B cell (primary cell): ENCODE measurements around the gene CFAP74. TPM values are rescaled to one million over a fixed set of nuclear protein-coding genes. Genes with fewer than 3 reads are reported as not detected.

Experiments
- ATAC-seq: fragments of 200-7000 bp; cut with Tn5 transposase; one replicate; pipeline ENCODE4 v1.10.0; 2021; ENCODE audit warnings: low read depth, mild to moderate bottlenecking, moderate number of reproducible peaks, moderate library complexity
- CTCF ChIA-PET: fragments of 350-600 bp; sonication (Branson Sonifier 250); formaldehyde crosslinking; loops from one replicate; lab custom pipeline; 2021; ENCODE audit warnings: antibody characterized with exemption, inconsistent platforms; lab: Charles Lee
- POLR2A ChIA-PET: fragments of 350-600 bp; sonication (Branson Sonifier 250); formaldehyde crosslinking; loops from one replicate; lab custom pipeline; 2021; ENCODE audit warnings: antibody characterized with exemption; lab: Charles Lee
- DNase-seq: peaks from one replicate; pipeline ENCODE4 v3.0.0; 2013
- H2AFZ ChIP-seq: 2 replicates; pipeline ENCODE4 v1.6.1; 2012; ENCODE audit warnings: mild to moderate bottlenecking, low read depth, low read length; ENCODE audit not compliant: insufficient read depth, poor library complexity, severe bottlenecking
- H3K27ac ChIP-seq, 2 donors: 1 replicate in 1 of 2; 2 replicates in 1 of 2; pipeline ENCODE4 v1.5.1; 2012 to 2013; ENCODE audit warnings: low read length in 2 of 2, mild to moderate bottlenecking in 2 of 2, moderate library complexity in 1 of 2
- H3K27me3 ChIP-seq, 4 experiments: fragments of 200-600 bp in 1 of 4; sonication (generic) in 1 of 4; replicated peaks in 1 of 4; 1 replicate in 2 of 4; 2 replicates in 2 of 4; pipeline versions ENCODE4 v1.6.1 to v1.7.0; 2013 to 2016; ENCODE audit warnings: low read length in 3 of 4, mild to moderate bottlenecking in 2 of 4, mixed read lengths in 1 of 4, moderate library complexity in 1 of 4; ENCODE audit not compliant: insufficient read depth in 4 of 4, control insufficient read depth in 3 of 4; ENCODE audit errors: control extremely low read depth in 1 of 4
- H3K36me3 ChIP-seq, 2 experiments: replicated peaks in 1 of 2; 1 replicate in 1 of 2; 2 replicates in 1 of 2; pipeline versions ENCODE4 v1.6.1 to v1.7.1; 2013; ENCODE audit warnings: low read length in 1 of 2; ENCODE audit not compliant: insufficient read depth in 2 of 2, control insufficient read depth in 1 of 2; ENCODE audit errors: control extremely low read depth in 1 of 2, extremely low read depth in 1 of 2
- H3K4me1 ChIP-seq, 2 donors: fragments of 200-600 bp in 1 of 2; sonication (generic) in 1 of 2; 1 replicate in 1 of 2; 2 replicates in 1 of 2; pipeline versions ENCODE4 v1.5.1 to v1.6.1; 2013 to 2017; ENCODE audit warnings: low read length in 2 of 2; ENCODE audit not compliant: control insufficient read depth in 2 of 2, insufficient read depth in 2 of 2
- H3K4me2 ChIP-seq: replicated peaks from 2 replicates; pipeline ENCODE3; 2012; ENCODE audit warnings: mild to moderate bottlenecking, low read depth, low read length; ENCODE audit not compliant: poor library complexity, severe bottlenecking
- H3K4me3 ChIP-seq, 5 experiments: fragments of 200-600 bp in 1 of 5; sonication (generic) in 1 of 5; 1 replicate in 3 of 5; 2 replicates in 2 of 5; pipeline versions ENCODE4 v1.5.1 to v1.7.0; 2011 to 2016; ENCODE audit warnings: low read length in 4 of 5, mild to moderate bottlenecking in 4 of 5, low read depth in 2 of 5, control low read depth in 1 of 5, moderate library complexity in 1 of 5; ENCODE audit not compliant: insufficient read depth in 1 of 5; ENCODE audit errors: control extremely low read depth in 1 of 5, extremely low read depth in 1 of 5
- H3K79me2 ChIP-seq: fragments of 200-600 bp; sonication (generic); one replicate; pipeline ENCODE4 v1.6.0; 2016; ENCODE audit warnings: low read length; ENCODE audit not compliant: control insufficient read depth, insufficient read depth
- H3K9ac ChIP-seq: fragments of 200-600 bp; sonication (generic); 2 replicates; pipeline ENCODE4 v1.6.1; 2017; ENCODE audit warnings: mild to moderate bottlenecking, low read length, moderate library complexity
- H3K9me3 ChIP-seq, 3 donors: one replicate each; pipeline versions ENCODE4 v1.6.1 to v1.7.1; 2013; ENCODE audit warnings: low read length in 2 of 3; ENCODE audit not compliant: control insufficient read depth in 2 of 3, insufficient read depth in 1 of 3; ENCODE audit errors: control extremely low read depth in 1 of 3
- H4K20me1 ChIP-seq: 2 replicates; pipeline ENCODE4 v1.6.0; 2012; ENCODE audit warnings: mild to moderate bottlenecking, low read length; ENCODE audit not compliant: insufficient read depth, control insufficient read depth, poor library complexity, severe bottlenecking
- H3K27ac Mint-ChIP-seq: one replicate; pipeline ENCODE4 v1.8.0; 2021; ENCODE audit warnings: mixed read lengths
- H3K27me3 Mint-ChIP-seq: one replicate; pipeline ENCODE4 v1.8.0; 2021; ENCODE audit warnings: mixed read lengths
- H3K4me1 Mint-ChIP-seq: one replicate; pipeline ENCODE4 v1.8.0; 2021; ENCODE audit warnings: mixed read lengths
- H3K4me3 Mint-ChIP-seq: one replicate; pipeline ENCODE4 v1.8.0; 2021; ENCODE audit warnings: mixed read lengths
- H3K9me3 Mint-ChIP-seq: one replicate; pipeline ENCODE4 v1.8.0; 2022; ENCODE audit warnings: mixed read lengths; ENCODE audit not compliant: insufficient read depth
- EZH2 ChIP-seq: IDR thresholded peaks from 2 replicates; pipeline ENCODE4 v1.6.1; 2012; ENCODE audit warnings: borderline replicate concordance, low read depth, mild to moderate bottlenecking, moderate library complexity, low read length; ENCODE audit not compliant: insufficient read depth, poor library complexity, severe bottlenecking
- WGBS: methylation state at CpG from one replicate; pipeline ENCODE4 v1.1.5; 2013; ENCODE audit warnings: missing lambda C conversion rate; ENCODE audit not compliant: insufficient coverage; 5-methylcytosine and 5-hydroxymethylcytosine counted together
- intact Hi-C: fragments of 100-400 bp; cut with micrococcal nuclease; formaldehyde crosslinking; loops from one replicate; pipeline ENCODE4 v1.10.0; 2022
- polyA plus RNA-seq: library from polyadenylated mRNA; depleted of rRNA; stranded (reverse); fragments of >200 nt; gene quantifications from 2 replicates; pipeline ENCODE4 v1.2.3, GENCODE V29; 2012
- total RNA-seq, 2 donors: library from RNA; stranded (reverse); fragments of 120-200 nt in 1 of 2; gene quantifications; 1 replicate in 1 of 2; 2 replicates in 1 of 2; pipeline versions ENCODE4 v1.2.3 to v1.2.4, GENCODE V29; 2013 to 2022
- TF ChIP-seq, protein P1 (sequence below): fragments of 200-600 bp; IDR thresholded peaks from one replicate; pipeline ENCODE4 v1.8.0; 2022; ENCODE audit warnings: antibody characterized with exemption, mild to moderate bottlenecking

Gene CFAP74
- total and polyA plus RNA-seq, 2 donors (not counting 1 experiment from before 2014, with no cell fraction given) = not detected

- peak overlapping the region; percentile 59 for H3K4me2 ChIP-seq
- peaks cover 0 to 16% (median 0%) of the 10 kb centered on the region in 4 experiments for H3K27me3 ChIP-seq
- DNase-seq (no peak), ATAC-seq (no peak)
- TF ChIP-seq, protein P1, sequence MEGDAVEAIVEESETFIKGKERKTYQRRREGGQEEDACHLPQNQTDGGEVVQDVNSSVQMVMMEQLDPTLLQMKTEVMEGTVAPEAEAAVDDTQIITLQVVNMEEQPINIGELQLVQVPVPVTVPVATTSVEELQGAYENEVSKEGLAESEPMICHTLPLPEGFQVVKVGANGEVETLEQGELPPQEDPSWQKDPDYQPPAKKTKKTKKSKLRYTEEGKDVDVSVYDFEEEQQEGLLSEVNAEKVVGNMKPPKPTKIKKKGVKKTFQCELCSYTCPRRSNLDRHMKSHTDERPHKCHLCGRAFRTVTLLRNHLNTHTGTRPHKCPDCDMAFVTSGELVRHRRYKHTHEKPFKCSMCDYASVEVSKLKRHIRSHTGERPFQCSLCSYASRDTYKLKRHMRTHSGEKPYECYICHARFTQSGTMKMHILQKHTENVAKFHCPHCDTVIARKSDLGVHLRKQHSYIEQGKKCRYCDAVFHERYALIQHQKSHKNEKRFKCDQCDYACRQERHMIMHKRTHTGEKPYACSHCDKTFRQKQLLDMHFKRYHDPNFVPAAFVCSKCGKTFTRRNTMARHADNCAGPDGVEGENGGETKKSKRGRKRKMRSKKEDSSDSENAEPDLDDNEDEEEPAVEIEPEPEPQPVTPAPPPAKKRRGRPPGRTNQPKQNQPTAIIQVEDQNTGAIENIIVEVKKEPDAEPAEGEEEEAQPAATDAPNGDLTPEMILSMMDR = no peak
- no peak for TF ChIP-seq EZH2
- no peak overlapping the region for H2AFZ ChIP-seq
- no peaks in the 10 kb centered on the region for H3K36me3 ChIP-seq
- 91% methylated on average over 25 of the region's 26 CpGs for WGBS
- intact Hi-C loops = no loop called here
- H3K9ac ChIP-seq = no peak overlapping the region
- H3K27ac ChIP-seq = no peak overlapping the region
- peaks cover 8% of the 10 kb centered on the region for H3K4me1 Mint-ChIP-seq
- H3K4me1 ChIP-seq = peaks cover 17 to 33% of the 10 kb centered on the region in 2 donors
- no peaks in the 10 kb centered on the region for H3K79me2 ChIP-seq
- H3K4me3 Mint-ChIP-seq = no peak overlapping the region
- H3K27me3 Mint-ChIP-seq = peaks cover 3% of the 10 kb centered on the region
- no peaks in the 10 kb centered on the region for H3K9me3 Mint-ChIP-seq
- POLR2A ChIA-PET = no interaction called here
- H3K27ac Mint-ChIP-seq = no peak overlapping the region
- H3K9me3 ChIP-seq = no peaks in the 10 kb centered on the region
- CTCF ChIA-PET = interaction anchor here (1.5 kb wide), 1 partner anchor 16 kb away, joined by 7 read pairs; no protein-coding TSS in a partner anchor
- H3K4me3 ChIP-seq = no peak overlapping the region
- no peaks in the 10 kb centered on the region for H4K20me1 ChIP-seq
Observed at GRCh38 chr1:2028870-2029560, 25.4 kb upstream of the CFAP74 start.

- H4K20me1 ChIP-seq = no peaks in the 10 kb centered on the region
- no peak overlapping the region for H2AFZ ChIP-seq
- H3K9ac ChIP-seq = peak overlapping the region; percentile 11
- Mint-ChIP-seq H3K27ac (peak overlapping the region; percentile 26), H3K9me3 (no peaks in the 10 kb centered on the region), H3K27me3 (peaks cover 9% of the 10 kb centered on the region), H3K4me1 (peaks cover 8% of the 10 kb centered on the region), H3K4me3 (peak overlapping the region; percentile 55)
- H3K4me3 ChIP-seq = peak overlapping the region in 1 of 5 experiments; percentile 5
- no peak for TF ChIP-seq EZH2
- TF ChIP-seq, protein P1 = no peak
- H3K27ac ChIP-seq = no peak overlapping the region
- WGBS = 75% methylated on average over 44 of the region's 46 CpGs
- DNase-seq (peak; percentile 39), ATAC-seq (peak; percentile 50)
- H3K9me3 ChIP-seq = no peaks in the 10 kb centered on the region
- peak overlapping the region; percentile 59 for H3K4me2 ChIP-seq
- peaks cover 0 to 21% (median 0%) of the 10 kb centered on the region in 4 experiments for H3K27me3 ChIP-seq
- H3K79me2 ChIP-seq = no peaks in the 10 kb centered on the region
- intact Hi-C loops = no loop called here
- no peaks in the 10 kb centered on the region for H3K36me3 ChIP-seq
- POLR2A ChIA-PET = no interaction called here
- H3K4me1 ChIP-seq = peaks cover 17 to 33% of the 10 kb centered on the region in 2 donors
- CTCF ChIA-PET = interaction anchor here (1.5 kb wide), 1 partner anchor 17 kb away, joined by 7 read pairs; no protein-coding TSS in a partner anchor
Observed at GRCh38 chr1:2027961-2028583, 24.5 kb upstream of the CFAP74 start.
